Epithelial cell of proximal tubule (primary cell): ENCODE measurements around the gene KCNQ1. TPM values are rescaled to one million over a fixed set of nuclear protein-coding genes. Genes with fewer than 3 reads are reported as not detected.

Experiments used
- DNase-seq: peaks from one replicate; pipeline ENCODE4 v3.0.0-alpha.2; 2011; ENCODE audit warnings: low read depth
- H3K4me3 ChIP-seq: 2 replicates; pipeline ENCODE4 v1.5.1; 2011; ENCODE audit warnings: low read depth, mild to moderate bottlenecking, low read length
- CTCF ChIP-seq: conservative IDR thresholded peaks from 2 replicates; pipeline ENCODE4 v1.5.1; 2012; ENCODE audit warnings: low read depth, mild to moderate bottlenecking, low read length
- total RNA-seq: library from RNA; depleted of rRNA; stranded (reverse); fragments of >200 nt; gene quantifications from 2 replicates; pipeline ENCODE4 v1.2.3, GENCODE V29; 2015

The KCNQ1 gene
- total RNA-seq, 1 donor from 2014 or later: 0.46 TPM

GRCh38 chr11:2541881-2542361, 97.1 kb downstream of the KCNQ1 start:
- no peak overlapping the region for H3K4me3 ChIP-seq
- no peak for DNase-seq
- no peak for TF ChIP-seq CTCF

GRCh38 chr11:2542406-2542805, 97.6 kb downstream of the KCNQ1 start:
- TF ChIP-seq CTCF: no peak
- DNase-seq: no peak
- H3K4me3 ChIP-seq: no peak overlapping the region

GRCh38 chr11:2547806-2548205, 103.0 kb downstream of the KCNQ1 start:
- H3K4me3 ChIP-seq: no peak overlapping the region
- no peak for TF ChIP-seq CTCF
- DNase-seq: no peak

GRCh38 chr11:2548596-2548995, 103.8 kb downstream of the KCNQ1 start:
- DNase-seq: no peak
- no peak overlapping the region for H3K4me3 ChIP-seq
- TF ChIP-seq CTCF: no peak

- no peak for DNase-seq
- H3K4me3 ChIP-seq: no peak overlapping the region
- no peak for TF ChIP-seq CTCF
Measured at GRCh38 chr11:2549080-2549479, 104.3 kb downstream of the KCNQ1 start.

GRCh38 chr11:2549491-2549875, 104.7 kb downstream of the KCNQ1 start:
- no peak for TF ChIP-seq CTCF
- DNase-seq: no peak
- H3K4me3 ChIP-seq: no peak overlapping the region

- DNase-seq: no peak
- no peak overlapping the region for H3K4me3 ChIP-seq
- no peak for TF ChIP-seq CTCF
Measured at GRCh38 chr11:2549876-2550605, 105.2 kb downstream of the KCNQ1 start.
